Liver (tissue), 9 donors: ENCODE measurements around the gene DNAL4. TPM values are rescaled to one million over a fixed set of nuclear protein-coding genes. Genes with fewer than 3 reads are reported as not detected.

Experiments used
- DNase-seq: peaks from one replicate; pipeline ENCODE4 v3.0.0-alpha.2; 2017; ENCODE audit warnings: low spot score
- H3K27ac ChIP-seq, 2 donors: one replicate each; pipeline ENCODE4 v1.7.0; 2013; ENCODE audit warnings: inconsistent platforms in 2 of 2, low read length in 2 of 2, control low read depth in 1 of 2, low read depth in 1 of 2, mild to moderate bottlenecking in 1 of 2
- H3K27me3 ChIP-seq, 4 donors: one replicate each; pipeline versions ENCODE4 v1.6.1 to v1.7.0; 2013; ENCODE audit warnings: low read length in 3 of 4, inconsistent platforms in 1 of 4, mild to moderate bottlenecking in 1 of 4, moderate library complexity in 1 of 4; ENCODE audit not compliant: control insufficient read depth in 4 of 4, insufficient read depth in 4 of 4
- H3K36me3 ChIP-seq, 4 donors: one replicate each; pipeline versions ENCODE4 v1.6.1 to v1.7.0; 2013; ENCODE audit warnings: low read length in 3 of 4, mild to moderate bottlenecking in 3 of 4, low read depth in 1 of 4, moderate library complexity in 1 of 4; ENCODE audit not compliant: control insufficient read depth in 4 of 4, insufficient read depth in 3 of 4
- H3K4me1 ChIP-seq, 4 donors: one replicate each; pipeline versions ENCODE4 v1.6.1 to v1.7.0; 2013; ENCODE audit warnings: low read length in 3 of 4, mild to moderate bottlenecking in 3 of 4, moderate library complexity in 1 of 4; ENCODE audit not compliant: control insufficient read depth in 4 of 4, insufficient read depth in 4 of 4
- H3K4me3 ChIP-seq, 3 donors: one replicate each; pipeline versions ENCODE4 v1.6.1 to v1.7.0; 2013; ENCODE audit warnings: low read length in 3 of 3, control low read depth in 1 of 3, low read depth in 1 of 3, mild to moderate bottlenecking in 1 of 3
- H3K9ac ChIP-seq, 2 donors: one replicate each; pipeline ENCODE4 v1.7.0; 2013; ENCODE audit warnings: low read length in 2 of 2, mild to moderate bottlenecking in 2 of 2, moderate library complexity in 2 of 2, control low read depth in 1 of 2, low read depth in 1 of 2
- H3K9me3 ChIP-seq, 4 donors: one replicate each; pipeline versions ENCODE4 v1.6.1 to v1.7.0; 2013; ENCODE audit warnings: low read length in 3 of 4; ENCODE audit not compliant: control insufficient read depth in 4 of 4
- CTCF ChIP-seq: fragments of 150-350 bp; IDR thresholded peaks from 2 replicates; pipeline ENCODE4 v1.5.1; 2017; ENCODE audit warnings: improper control_type of control experiment, low read depth, low read length; ENCODE audit not compliant: missing input control
- EGR1 ChIP-seq, 2 donors: IDR thresholded peaks; 2 replicates each; pipeline ENCODE4 v1.6.1; 2016 to 2018; ENCODE audit warnings: antibody characterized with exemption in 2 of 2, low read depth in 2 of 2
- FOXA1 ChIP-seq: IDR thresholded peaks from 2 replicates; pipeline ENCODE4 v1.6.1; 2016; ENCODE audit warnings: antibody characterized with exemption
- FOXA2 ChIP-seq: IDR thresholded peaks from 2 replicates; pipeline ENCODE4 v1.6.1; 2016; ENCODE audit warnings: antibody characterized with exemption
- GABPA ChIP-seq, 2 donors: IDR thresholded peaks in 1 of 2; conservative IDR thresholded peaks in 1 of 2; 2 replicates each; pipeline ENCODE4 v1.6.1; 2016; ENCODE audit warnings: antibody characterized with exemption in 2 of 2, mild to moderate bottlenecking in 1 of 2, moderate library complexity in 1 of 2
- HNF4A ChIP-seq, 2 donors: conservative IDR thresholded peaks; 2 replicates each; pipeline ENCODE4 v1.6.1; 2016; ENCODE audit warnings: antibody characterized with exemption in 2 of 2, mild to moderate bottlenecking in 2 of 2
- HNF4G ChIP-seq: IDR thresholded peaks from 2 replicates; pipeline ENCODE4 v1.6.1; 2016; ENCODE audit warnings: antibody characterized with exemption
- JUND ChIP-seq, 2 donors: IDR thresholded peaks; 2 replicates each; pipeline ENCODE4 v1.6.1; 2016; ENCODE audit warnings: antibody characterized with exemption in 2 of 2
- MAX ChIP-seq: IDR thresholded peaks from 2 replicates; pipeline ENCODE4 v1.6.1; 2016; ENCODE audit warnings: antibody characterized with exemption
- NR2F2 ChIP-seq: IDR thresholded peaks from 2 replicates; pipeline ENCODE4 v1.6.1; 2016; ENCODE audit warnings: antibody characterized with exemption
- RAD21 ChIP-seq, 2 donors: IDR thresholded peaks; 2 replicates each; pipeline ENCODE4 v1.6.1; 2016; ENCODE audit warnings: antibody characterized with exemption in 2 of 2, mild to moderate bottlenecking in 2 of 2
- RXRA ChIP-seq, 2 donors: IDR thresholded peaks; 2 replicates each; pipeline ENCODE4 v1.6.1; 2017 to 2018; ENCODE audit warnings: antibody characterized with exemption in 2 of 2, mild to moderate bottlenecking in 1 of 2
- SP1 ChIP-seq: IDR thresholded peaks from 2 replicates; pipeline ENCODE4 v1.6.1; 2018; ENCODE audit warnings: antibody characterized with exemption, mild to moderate bottlenecking
- TAF1 ChIP-seq: conservative IDR thresholded peaks from 2 replicates; pipeline ENCODE4 v1.6.1; 2016; ENCODE audit warnings: antibody characterized with exemption, mild to moderate bottlenecking
- YY1 ChIP-seq: IDR thresholded peaks from 2 replicates; pipeline ENCODE4 v1.6.1; 2016; ENCODE audit warnings: antibody characterized with exemption, mild to moderate bottlenecking
- WGBS: extraction: QIAGEN DNeasy Blood & Tissue Kit; methylation state at CpG from one replicate; pipeline ENCODE4 v1.1.7; 2013; 5-methylcytosine and 5-hydroxymethylcytosine counted together
- polyA plus RNA-seq, 2 donors: library from polyadenylated mRNA; stranded (reverse) in 1 of 2; unstranded in 1 of 2; fragments of 200-250 nt in 1 of 2; fragments of >200 nt in 1 of 2; fragmentation: Nextera tagmentation in 1 of 2; extraction: Ambion mirVana in 1 of 2; gene quantifications; one replicate each; pipeline versions ENCODE4 v1.2.1 to v1.2.3, GENCODE V29; 2013 to 2015
- total RNA-seq, 2 donors: library from RNA; depleted of rRNA; stranded (reverse); fragments of >200 nt; gene quantifications; one replicate each; pipeline ENCODE4 v1.2.3, GENCODE V29; 2014
- TF ChIP-seq, protein P1 (sequence below): IDR thresholded peaks from 2 replicates; pipeline ENCODE4 v1.6.1; 2016; ENCODE audit warnings: antibody characterized with exemption
- TF ChIP-seq, protein P2 (sequence below): IDR thresholded peaks from 2 replicates; pipeline ENCODE4 v1.6.1; 2016; ENCODE audit warnings: antibody characterized with exemption, mild to moderate bottlenecking
- TF ChIP-seq, protein P3 (sequence below): IDR thresholded peaks from 2 replicates; pipeline ENCODE4 v1.6.1; 2016; ENCODE audit warnings: antibody characterized with exemption
- donor health status: healthy.
- donor health status: healthy.
- donor health status: healthy.
- donor health status: healthy.
- donor health status: healthy.

Gene DNAL4
- total and polyA plus RNA-seq, 4 donors = 4.0 to 5.6 (median 4.9) TPM

DNA sequence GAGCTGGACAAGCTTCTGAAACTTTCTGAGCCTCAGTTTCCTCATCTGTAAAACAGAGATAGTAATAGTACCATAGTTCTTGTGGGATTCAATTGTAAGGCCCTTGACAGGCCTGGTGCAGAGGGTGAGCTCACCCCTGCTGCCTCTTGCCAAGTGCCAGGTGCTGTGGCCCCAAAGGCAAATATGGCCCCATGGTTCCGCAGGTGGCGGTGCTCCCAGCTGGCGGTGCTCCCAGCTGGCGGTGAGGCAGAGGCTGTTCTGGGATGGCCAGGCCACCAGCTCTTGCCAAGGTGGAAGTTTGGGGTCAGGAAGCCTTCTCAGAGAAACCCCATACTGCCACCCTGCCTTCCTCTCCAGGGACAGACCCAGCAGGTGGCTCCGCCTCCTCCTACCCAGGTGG is 41.0 kb upstream of the DNAL4 start:
- H3K27ac ChIP-seq = no peak overlapping the region
- H3K9ac ChIP-seq = no peak overlapping the region
- DNase-seq = no peak
- no peaks in the 10 kb centered on the region for H3K4me1 ChIP-seq
- no peaks in the 10 kb centered on the region for H3K36me3 ChIP-seq
- no peak overlapping the region for H3K4me3 ChIP-seq
- H3K9me3 ChIP-seq = no peaks in the 10 kb centered on the region
- WGBS = 95% methylated on average over 5 of the region's 5 CpGs
- no peaks in the 10 kb centered on the region for H3K27me3 ChIP-seq
- TF ChIP-seq YY1 (no peak), RAD21 (IDR thresholded peaks at IDR 0.05) (no peak), JUND (IDR thresholded peaks at IDR 0.05) (no peak)
- TF ChIP-seq, protein P1, sequence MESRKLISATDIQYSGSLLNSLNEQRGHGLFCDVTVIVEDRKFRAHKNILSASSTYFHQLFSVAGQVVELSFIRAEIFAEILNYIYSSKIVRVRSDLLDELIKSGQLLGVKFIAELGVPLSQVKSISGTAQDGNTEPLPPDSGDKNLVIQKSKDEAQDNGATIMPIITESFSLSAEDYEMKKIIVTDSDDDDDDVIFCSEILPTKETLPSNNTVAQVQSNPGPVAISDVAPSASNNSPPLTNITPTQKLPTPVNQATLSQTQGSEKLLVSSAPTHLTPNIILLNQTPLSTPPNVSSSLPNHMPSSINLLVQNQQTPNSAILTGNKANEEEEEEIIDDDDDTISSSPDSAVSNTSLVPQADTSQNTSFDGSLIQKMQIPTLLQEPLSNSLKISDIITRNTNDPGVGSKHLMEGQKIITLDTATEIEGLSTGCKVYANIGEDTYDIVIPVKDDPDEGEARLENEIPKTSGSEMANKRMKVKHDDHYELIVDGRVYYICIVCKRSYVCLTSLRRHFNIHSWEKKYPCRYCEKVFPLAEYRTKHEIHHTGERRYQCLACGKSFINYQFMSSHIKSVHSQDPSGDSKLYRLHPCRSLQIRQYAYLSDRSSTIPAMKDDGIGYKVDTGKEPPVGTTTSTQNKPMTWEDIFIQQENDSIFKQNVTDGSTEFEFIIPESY = no peak

GRCh38 chr22:38834215-38834953 is 40.4 kb upstream of the DNAL4 start:
- Histone ChIP-seq H3K4me3 (no peak overlapping the region), H3K27me3 (no peaks in the 10 kb centered on the region), H3K27ac (no peak overlapping the region), H3K4me1 (no peaks in the 10 kb centered on the region), H3K36me3 (no peaks in the 10 kb centered on the region), H3K9me3 (peaks cover 0 to 6% (median 0%) of the 10 kb centered on the region in 4 donors), H3K9ac (no peak overlapping the region)
- WGBS = 82% methylated on average over 13 of the region's 13 CpGs
- no peak for DNase-seq
- TF ChIP-seq EGR1 (IDR thresholded peaks at IDR 0.05; ENCODE audit: low read depth in 2 of 2) (no peak), FOXA1 (no peak), NR2F2 (no peak), YY1 (no peak), GABPA (IDR thresholded peaks at IDR 0.05 in 1 of 2, conservative IDR thresholded peaks at IDR 0.05 in 1 of 2) (no peak), MAX (no peak), TAF1 (no peak), RAD21 (IDR thresholded peaks at IDR 0.05) (no peak), SP1 (no peak), HNF4A (conservative IDR thresholded peaks at IDR 0.05) (no peak), FOXA2 (no peak), CTCF (no peak), JUND (IDR thresholded peaks at IDR 0.05) (no peak), RXRA (IDR thresholded peaks at IDR 0.05) (no peak), HNF4G (no peak)
- TF ChIP-seq, protein P2, sequence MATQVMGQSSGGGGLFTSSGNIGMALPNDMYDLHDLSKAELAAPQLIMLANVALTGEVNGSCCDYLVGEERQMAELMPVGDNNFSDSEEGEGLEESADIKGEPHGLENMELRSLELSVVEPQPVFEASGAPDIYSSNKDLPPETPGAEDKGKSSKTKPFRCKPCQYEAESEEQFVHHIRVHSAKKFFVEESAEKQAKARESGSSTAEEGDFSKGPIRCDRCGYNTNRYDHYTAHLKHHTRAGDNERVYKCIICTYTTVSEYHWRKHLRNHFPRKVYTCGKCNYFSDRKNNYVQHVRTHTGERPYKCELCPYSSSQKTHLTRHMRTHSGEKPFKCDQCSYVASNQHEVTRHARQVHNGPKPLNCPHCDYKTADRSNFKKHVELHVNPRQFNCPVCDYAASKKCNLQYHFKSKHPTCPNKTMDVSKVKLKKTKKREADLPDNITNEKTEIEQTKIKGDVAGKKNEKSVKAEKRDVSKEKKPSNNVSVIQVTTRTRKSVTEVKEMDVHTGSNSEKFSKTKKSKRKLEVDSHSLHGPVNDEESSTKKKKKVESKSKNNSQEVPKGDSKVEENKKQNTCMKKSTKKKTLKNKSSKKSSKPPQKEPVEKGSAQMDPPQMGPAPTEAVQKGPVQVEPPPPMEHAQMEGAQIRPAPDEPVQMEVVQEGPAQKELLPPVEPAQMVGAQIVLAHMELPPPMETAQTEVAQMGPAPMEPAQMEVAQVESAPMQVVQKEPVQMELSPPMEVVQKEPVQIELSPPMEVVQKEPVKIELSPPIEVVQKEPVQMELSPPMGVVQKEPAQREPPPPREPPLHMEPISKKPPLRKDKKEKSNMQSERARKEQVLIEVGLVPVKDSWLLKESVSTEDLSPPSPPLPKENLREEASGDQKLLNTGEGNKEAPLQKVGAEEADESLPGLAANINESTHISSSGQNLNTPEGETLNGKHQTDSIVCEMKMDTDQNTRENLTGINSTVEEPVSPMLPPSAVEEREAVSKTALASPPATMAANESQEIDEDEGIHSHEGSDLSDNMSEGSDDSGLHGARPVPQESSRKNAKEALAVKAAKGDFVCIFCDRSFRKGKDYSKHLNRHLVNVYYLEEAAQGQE = no peak
- TF ChIP-seq, protein P3, sequence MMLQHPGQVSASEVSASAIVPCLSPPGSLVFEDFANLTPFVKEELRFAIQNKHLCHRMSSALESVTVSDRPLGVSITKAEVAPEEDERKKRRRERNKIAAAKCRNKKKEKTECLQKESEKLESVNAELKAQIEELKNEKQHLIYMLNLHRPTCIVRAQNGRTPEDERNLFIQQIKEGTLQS = no peak
- TF ChIP-seq, protein P1 = no peak
